HepG2 (cell line): ENCODE results near the gene PFDN5. TPM values are rescaled to one million over a fixed set of nuclear protein-coding genes. Genes with fewer than 3 reads are reported as not detected.

Experiments used
- DNMT1 ChIP-seq: sonication (generic); formaldehyde crosslinking; IDR thresholded peaks from 2 replicates; pipeline ENCODE4 v1.5.1; 2020; ENCODE audit warnings: mild to moderate bottlenecking, missing genetic modification reagents
- ETV5 ChIP-seq: IDR thresholded peaks from 2 replicates; pipeline ENCODE4 v1.6.1; 2018; ENCODE audit warnings: missing biosample characterization, missing genetic modification reagents, inconsistent platforms, borderline replicate concordance
- FOXO1 ChIP-seq: sonication (generic); formaldehyde crosslinking; IDR thresholded peaks from 2 replicates; pipeline ENCODE4 v1.4.0; 2020; ENCODE audit warnings: missing genetic modification reagents
- GTF3A ChIP-seq: sonication (generic); formaldehyde crosslinking; conservative IDR thresholded peaks from 2 replicates; pipeline ENCODE4 v1.4.0; 2020; ENCODE audit warnings: mild to moderate bottlenecking, missing genetic modification reagents
- HNF1A ChIP-seq, 2 experiments: sonication (generic) in 1 of 2; formaldehyde crosslinking in 1 of 2; IDR thresholded peaks; 2 replicates each; pipeline versions ENCODE4 v1.4.0 to v1.6.1; 2016 to 2020; ENCODE audit warnings: borderline replicate concordance in 1 of 2, low read depth in 1 of 2, mild to moderate bottlenecking in 1 of 2, missing genetic modification reagents in 1 of 2
- MAFG ChIP-seq: sonication (generic); formaldehyde crosslinking; IDR thresholded peaks from 2 replicates; pipeline ENCODE4 v1.5.1; 2020; ENCODE audit warnings: mild to moderate bottlenecking, missing genetic modification reagents
- MATR3 ChIP-seq: sonication (generic); formaldehyde crosslinking; IDR thresholded peaks from 2 replicates; pipeline ENCODE4 v1.4.0; 2020; ENCODE audit warnings: missing genetic modification reagents
- MIER2 ChIP-seq: IDR thresholded peaks from 2 replicates; pipeline ENCODE4 v1.6.1; 2016; ENCODE audit warnings: missing biosample characterization, missing genetic modification reagents
- MYC ChIP-seq: sonication (generic); formaldehyde crosslinking; IDR thresholded peaks from 2 replicates; pipeline ENCODE4 v1.9.0; 2021; ENCODE audit warnings: missing genetic modification reagents, borderline replicate concordance
- MYNN ChIP-seq: sonication (generic); formaldehyde crosslinking; IDR thresholded peaks from 2 replicates; pipeline ENCODE4 v1.4.0; 2020; ENCODE audit warnings: mild to moderate bottlenecking, low read depth, missing genetic modification reagents
- NFIC ChIP-seq: IDR thresholded peaks from 2 replicates; pipeline ENCODE4 v1.6.1; 2012; ENCODE audit warnings: mild to moderate bottlenecking, low read length, inconsistent platforms
- NFKBIZ ChIP-seq: IDR thresholded peaks from 2 replicates; pipeline ENCODE4 v1.6.1; 2018; ENCODE audit warnings: missing genetic modification reagents, missing compliant biosample characterization
- NPAS2 ChIP-seq: sonication (generic); formaldehyde crosslinking; IDR thresholded peaks from 2 replicates; pipeline ENCODE4 v1.8.0; 2022; ENCODE audit warnings: mild to moderate bottlenecking, missing genetic modification reagents, borderline replicate concordance
- ONECUT2 ChIP-seq: sonication (generic); formaldehyde crosslinking; IDR thresholded peaks from 2 replicates; pipeline ENCODE4 v1.4.0; 2020; ENCODE audit warnings: missing genetic modification reagents
- PLRG1 ChIP-seq: fragments of 450-650 bp; conservative IDR thresholded peaks from 2 replicates; pipeline ENCODE4 v1.6.1; 2016
- RBM39 ChIP-seq: fragments of 200-400 bp; formaldehyde crosslinking; IDR thresholded peaks from one replicate; pipeline ENCODE4 v1.6.1; 2018; ENCODE audit warnings: antibody characterized with exemption, mild to moderate bottlenecking, low read depth, low read length; ENCODE audit not compliant: poor library complexity, severe bottlenecking
- SAFB2 ChIP-seq: sonication (generic); formaldehyde crosslinking; IDR thresholded peaks from 2 replicates; pipeline ENCODE4 v1.5.1; 2020; ENCODE audit warnings: missing genetic modification reagents, low read depth, mild to moderate bottlenecking, borderline replicate concordance
- SETDB1 ChIP-seq: sonication (generic); formaldehyde crosslinking; IDR thresholded peaks from 2 replicates; pipeline ENCODE4 v1.5.1; 2020; ENCODE audit warnings: missing genetic modification reagents, mild to moderate bottlenecking, borderline replicate concordance
- TAF15 ChIP-seq: fragments of 200-400 bp; formaldehyde crosslinking; IDR thresholded peaks from one replicate; pipeline ENCODE4 v1.6.1; 2018; ENCODE audit warnings: mild to moderate bottlenecking, low read depth, low read length; ENCODE audit not compliant: poor library complexity, severe bottlenecking
- ZKSCAN5 ChIP-seq: sonication (generic); formaldehyde crosslinking; IDR thresholded peaks from 2 replicates; pipeline ENCODE4 v1.5.1; 2020; ENCODE audit warnings: mild to moderate bottlenecking, missing genetic modification reagents
- ZNF180 ChIP-seq: sonication (generic); formaldehyde crosslinking; IDR thresholded peaks from 2 replicates; pipeline ENCODE4 v1.4.0; 2020; ENCODE audit warnings: low read depth, missing genetic modification reagents, borderline replicate concordance
- ZNF34 ChIP-seq: sonication (generic); formaldehyde crosslinking; IDR thresholded peaks from 2 replicates; pipeline ENCODE4 v1.4.0; 2020; ENCODE audit warnings: mild to moderate bottlenecking, missing genetic modification reagents, borderline replicate concordance
- ZNF414 ChIP-seq: sonication (generic); formaldehyde crosslinking; IDR thresholded peaks from 2 replicates; pipeline ENCODE4 v1.5.0; 2020; ENCODE audit warnings: missing genetic modification reagents
- ZNF431 ChIP-seq: sonication (generic); formaldehyde crosslinking; IDR thresholded peaks from 2 replicates; pipeline ENCODE4 v1.9.0; 2022; ENCODE audit warnings: missing genetic modification reagents, low read depth, mild to moderate bottlenecking, borderline replicate concordance
- ZNF543 ChIP-seq: sonication (generic); formaldehyde crosslinking; IDR thresholded peaks from 2 replicates; pipeline ENCODE4 v1.4.0; 2020; ENCODE audit warnings: mild to moderate bottlenecking, missing genetic modification reagents
- ZNF629 ChIP-seq: sonication (generic); formaldehyde crosslinking; conservative IDR thresholded peaks from 2 replicates; pipeline ENCODE4 v1.5.0; 2020; ENCODE audit warnings: missing genetic modification reagents
- ZNF709 ChIP-seq: sonication (generic); formaldehyde crosslinking; IDR thresholded peaks from 2 replicates; pipeline ENCODE4 v1.5.0; 2020; ENCODE audit warnings: mild to moderate bottlenecking, missing genetic modification reagents
- polyA plus RNA-seq, 8 experiments: library from polyadenylated mRNA; depleted of rRNA in 3 of 8; stranded (reverse) in 7 of 8; unstranded in 1 of 8; fragments of >200 nt; fragmentation: Illumina TruSeq in 4 of 8; extraction: Trizol in 4 of 8; gene quantifications; 2 replicates each; pipeline versions ENCODE4 v1.2.1 to v1.2.3, GENCODE V29; 2011 to 2016; ENCODE audit warnings: low read depth in 4 of 8, missing spikeins in 1 of 8, mixed read lengths in 1 of 8; ENCODE audit not compliant: insufficient read depth in 1 of 8
- total RNA-seq, 5 experiments: library from RNA; depleted of rRNA; stranded (reverse); fragments of >200 nt; fragmentation: Illumina TruSeq; extraction: Trizol; gene quantifications; 2 replicates each; pipeline ENCODE4 v1.2.3, GENCODE V29; 2016; ENCODE audit warnings: low read depth in 1 of 5

PFDN5 gene
- total and polyA plus RNA-seq, 2 of the 13 experiments (the other 11 are each of a cell fraction or from before 2014, with no cell fraction given), result 449 to 462 TPM

GRCh38 chr12:53267999-53268629, 27.2 kb upstream of the PFDN5 start, which contains the start of gene ESPL1 (continued):
- TF ChIP-seq ZNF34 (no peak), ZNF543 (CRISPR knock-in tag) (peak; percentile 64; the same call in 1 of the 2 replicates), MATR3 (CRISPR knock-in tag) (no peak), ETV5 (CRISPR knock-in tag) (peak; percentile 44; the same call in 1 of the 2 replicates), GTF3A (0 out of 2 replicates have a peak, but pooled peaks have one; percentile 44), RBM39 (peak; percentile 57), ZNF629 (CRISPR knock-in tag) (no peak; the same call in 1 of the 2 replicates), FOXO1 (CRISPR knock-in tag) (peak; percentile 61), DNMT1 (no peak), NPAS2 (no peak), ZNF431 (CRISPR knock-in tag) (no peak), MAFG (CRISPR knock-in tag) (no peak), HNF1A (IDR thresholded peaks at IDR 0.05; ENCODE audit: low read depth) (no peak), HNF1A (CRISPR knock-in tag; IDR thresholded peaks at IDR 0.05; ENCODE audit: borderline replicate concordance) (peak; percentile 31; the same call in 1 of the 2 replicates), ZNF709 (CRISPR knock-in tag) (no peak), PLRG1 (no peak), ZNF414 (CRISPR knock-in tag) (no peak), ZNF180 (CRISPR knock-in tag) (no peak), MYC (CRISPR knock-in tag) (peak; percentile 57; the same call in 1 of the 2 replicates), TAF15 (no peak), ONECUT2 (no peak), ZKSCAN5 (CRISPR knock-in tag) (no peak), NFIC (no peak), NFKBIZ (CRISPR knock-in tag) (no peak), MIER2 (CRISPR knock-in tag) (no peak; the same call in 1 of the 2 replicates), SETDB1 (CRISPR knock-in tag) (no peak), MYNN (no peak), SAFB2 (CRISPR knock-in tag) (no peak)
